Activated naive CD4-positive, alpha-beta T cell (primary cell): ENCODE results near the gene GNAI2.
"Not testable (repeated sequence)": the region's sequence is repeated elsewhere in the genome, so short reads cannot be mapped to it uniquely, and the experiment has no call there.

ENCODE experiments used
- DNase-seq, 4 experiments: peaks; one replicate each; lab custom pipeline; 2025; lab: John Stamatoyannopoulos, UW

GNAI2 gene

GRCh38 chr3:50245251-50245745 is 9.3 kb downstream of the GNAI2 start:
- no peak for DNase-seq

GRCh38 chr3:50245831-50246516 is 10.0 kb downstream of the GNAI2 start:
- peak; percentile 87 to 97 (median 97) for DNase-seq

- DNase-seq, result peak; percentile 33 to 64 (median 42)
Observed at GRCh38 chr3:50246517-50246954, 10.5 kb downstream of the GNAI2 start.

GRCh38 chr3:50248387-50248786 is 12.4 kb downstream of the GNAI2 start:
- no peak for DNase-seq

GRCh38 chr3:50249457-50249856 is 13.5 kb downstream of the GNAI2 start:
- DNase-seq, result no peak

- DNase-seq, result no peak
Observed at GRCh38 chr3:50250514-50250913, 14.5 kb downstream of the GNAI2 start.

GRCh38 chr3:50251220-50251619 is 15.2 kb downstream of the GNAI2 start:
- DNase-seq, result no peak

- no peak for DNase-seq
Observed at GRCh38 chr3:50254577-50255250, 18.7 kb downstream of the GNAI2 start.

GRCh38 chr3:50255251-50255615 is 19.2 kb downstream of the GNAI2 start:
- DNase-seq, result no peak

GRCh38 chr3:50256978-50257890 is 21.2 kb downstream of the GNAI2 start:
- peak in 1 of 4 experiments; percentile 24 for DNase-seq

- DNase-seq, result no peak
Observed at GRCh38 chr3:50258029-50258680, 22.2 kb downstream of the GNAI2 start.

- no peak for DNase-seq
Observed at GRCh38 chr3:50258979-50259378, 23.0 kb downstream of the GNAI2 start.

GRCh38 chr3:50259432-50260026 is 23.5 kb downstream of the GNAI2 start:
- DNase-seq, result no peak

- peak; percentile 55 to 75 (median 63) for DNase-seq
Observed at GRCh38 chr3:50260027-50260941, 24.3 kb downstream of the GNAI2 start.

- no peak for DNase-seq
Observed at GRCh38 chr3:50260942-50261441, 25.0 kb downstream of the GNAI2 start.

GRCh38 chr3:50261505-50261904 is 25.5 kb downstream of the GNAI2 start:
- DNase-seq, result no peak

- DNase-seq, result not testable (repeated sequence)
Observed at GRCh38 chr3:50262200-50262599, 26.2 kb downstream of the GNAI2 start.

- DNase-seq, result no peak
Observed at GRCh38 chr3:50262778-50263177, 26.8 kb downstream of the GNAI2 start.

- DNase-seq, result no peak
Observed at GRCh38 chr3:50263478-50264382, 27.7 kb downstream of the GNAI2 start.
